HG02610 (cell line): Measurements from ENCODE around the gene TTN.
"Not testable (repeated sequence)": the region's sequence is repeated elsewhere in the genome, so short reads cannot be mapped to it uniquely, and the experiment has no call there.

Experiments
- ATAC-seq: cut with Tn5 transposase; IDR thresholded peaks from one replicate; pipeline ENCODE4 v1.9.1; 2021; ENCODE audit warnings: mild to moderate bottlenecking, moderate library complexity; ENCODE audit not compliant: unreplicated experiment

The TTN gene

DNA sequence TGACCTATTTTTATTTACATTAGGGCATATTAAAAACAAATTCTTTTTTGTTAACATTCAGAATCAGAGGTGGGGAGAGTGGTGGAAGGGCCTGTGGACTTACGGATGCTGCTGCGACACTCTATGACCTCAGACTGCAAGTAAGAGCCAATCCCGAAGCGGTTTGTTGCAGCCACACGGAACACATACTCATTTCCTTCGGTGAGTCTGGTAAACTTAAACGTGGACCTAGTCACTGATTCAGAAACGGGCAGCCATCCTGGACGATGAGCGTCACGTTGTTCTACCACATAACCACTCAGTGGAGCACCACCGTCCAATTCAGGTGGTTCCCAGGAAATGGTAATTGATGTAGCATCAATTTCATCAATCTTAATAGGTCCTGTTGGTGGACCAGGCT is 265.1 kb downstream of the TTN start:
- ATAC-seq: no peak

GRCh38 chr2:178536037-178536436 is 271.2 kb downstream of the TTN start:
- no peak for ATAC-seq

DNA sequence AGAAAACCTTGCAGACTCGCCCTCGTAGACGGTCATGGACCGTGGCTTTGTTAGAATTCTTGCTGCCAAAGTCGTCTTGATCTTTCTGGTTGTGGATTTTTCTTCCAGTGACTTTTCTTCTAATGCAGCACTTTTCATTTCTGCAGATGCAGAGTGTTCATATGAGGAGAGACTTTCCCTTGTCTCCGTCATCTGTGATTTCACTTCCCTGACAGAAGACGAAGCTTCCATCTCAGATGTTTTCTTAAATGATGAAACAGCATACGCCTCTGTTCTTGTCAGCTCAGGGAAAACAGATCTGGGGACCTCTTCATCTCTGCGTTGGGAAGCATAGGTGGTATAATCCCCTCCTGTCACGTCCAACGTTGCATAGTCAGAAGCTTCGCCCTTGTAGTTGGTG is 276.1 kb downstream of the TTN start:
- ATAC-seq: no peak

DNA sequence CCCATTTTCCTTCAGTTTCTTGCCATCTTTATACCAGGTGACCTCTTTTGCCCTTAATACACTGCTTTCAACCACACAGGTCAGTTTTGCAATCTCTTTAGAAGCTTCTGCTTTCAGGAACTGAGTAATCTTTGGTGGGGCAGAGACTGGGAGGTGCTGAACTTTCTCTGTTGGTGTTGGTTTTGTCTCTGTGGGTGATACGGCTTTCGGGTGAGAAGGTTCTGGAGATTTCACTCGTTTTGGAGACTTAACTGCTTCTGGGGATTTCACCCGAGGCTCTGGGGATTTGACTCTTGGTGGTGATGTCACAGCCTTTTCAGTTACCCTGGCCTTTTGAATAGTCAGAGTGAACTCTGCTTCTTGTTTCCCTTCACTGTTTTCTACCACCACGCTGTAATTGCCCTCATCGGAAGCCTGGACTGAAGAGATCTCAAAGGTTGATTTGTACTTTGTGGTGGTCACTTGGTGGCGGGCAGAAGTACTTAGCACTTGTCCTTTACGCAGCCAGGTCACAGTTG is 276.5 kb downstream of the TTN start:
- ATAC-seq: peak; percentile 95

- ATAC-seq: no peak
These were observed 277.1 kb downstream of the TTN start for GRCh38 chr2:178530131-178530530.

- ATAC-seq: no peak
These were observed 278.0 kb downstream of the TTN start for GRCh38 chr2:178529194-178529593.

DNA sequence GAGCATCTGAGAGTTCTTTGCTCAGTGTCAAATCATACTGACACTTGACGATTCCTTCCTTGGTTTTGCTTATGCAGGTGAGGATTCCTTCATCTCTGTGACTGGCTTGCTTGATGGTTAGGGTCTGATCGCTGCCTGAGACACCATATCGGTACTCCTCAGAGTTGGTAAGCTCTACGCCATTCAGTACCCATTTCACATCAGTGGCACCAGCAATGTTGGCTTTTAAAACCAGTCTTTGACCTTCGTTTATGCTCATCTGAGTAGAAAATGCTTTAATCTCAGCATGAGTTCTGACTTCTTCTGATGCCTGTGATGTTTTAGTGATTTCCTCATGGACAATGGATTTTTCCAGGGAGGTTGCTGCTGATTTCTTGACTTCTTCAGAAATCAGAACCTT is 278.6 kb downstream of the TTN start:
- no peak for ATAC-seq

DNA sequence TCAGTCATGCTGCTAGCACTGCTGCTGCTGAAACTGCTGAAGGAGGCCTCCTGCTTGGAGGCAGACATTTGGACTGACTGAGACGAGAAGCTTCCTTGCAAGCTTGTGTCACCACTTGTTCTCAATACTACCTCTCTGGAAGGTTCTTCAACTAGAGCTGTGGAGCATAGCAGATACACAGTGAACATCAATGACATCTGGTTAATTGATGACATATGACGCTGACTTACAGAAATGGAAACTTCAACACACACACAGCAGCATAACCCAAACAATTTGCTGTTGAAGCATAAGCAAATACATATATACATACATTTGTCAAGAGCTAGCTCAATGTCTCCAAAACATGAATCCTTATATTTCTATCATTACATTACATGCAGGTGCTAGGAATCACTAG is 279.6 kb downstream of the TTN start:
- no peak for ATAC-seq

DNA sequence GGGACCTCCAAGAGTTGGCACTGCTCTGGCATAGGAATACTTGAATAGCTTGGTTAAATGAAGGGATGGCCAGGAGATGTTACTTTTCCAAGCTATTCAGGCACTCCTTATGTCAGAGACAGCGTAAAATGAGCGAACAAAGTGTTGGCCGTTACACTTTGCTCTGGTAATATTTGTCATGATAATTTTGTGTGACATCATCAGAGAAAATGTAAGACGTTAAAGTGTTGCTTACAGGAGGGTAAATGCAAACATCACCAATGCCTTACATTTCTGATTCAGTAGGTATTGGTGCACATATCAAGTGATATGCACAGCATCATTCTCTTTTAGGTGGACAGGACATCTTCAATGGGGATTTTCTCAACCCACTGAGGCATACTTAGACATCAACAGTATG is 281.0 kb downstream of the TTN start:
- ATAC-seq: no peak

DNA sequence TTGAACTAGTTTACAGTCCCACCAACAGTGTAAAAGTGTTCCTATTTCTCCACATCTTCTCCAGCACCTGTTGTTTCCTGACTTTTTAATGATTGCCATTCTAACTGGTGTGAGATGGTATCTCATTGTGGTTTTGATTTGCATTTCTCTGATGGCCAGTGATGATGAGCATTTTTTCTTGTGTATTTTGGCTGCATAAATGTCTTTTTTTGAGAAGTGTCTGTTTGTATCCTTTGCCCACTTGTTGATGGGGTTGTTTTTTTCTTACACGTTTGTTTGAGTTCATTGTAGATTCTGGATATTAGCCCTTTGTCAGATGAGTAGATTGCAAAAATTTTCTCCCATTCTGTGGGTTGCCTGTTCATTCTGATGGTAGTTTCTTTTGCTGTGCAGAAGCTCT is 281.8 kb downstream of the TTN start:
- ATAC-seq: not testable (repeated sequence)

DNA sequence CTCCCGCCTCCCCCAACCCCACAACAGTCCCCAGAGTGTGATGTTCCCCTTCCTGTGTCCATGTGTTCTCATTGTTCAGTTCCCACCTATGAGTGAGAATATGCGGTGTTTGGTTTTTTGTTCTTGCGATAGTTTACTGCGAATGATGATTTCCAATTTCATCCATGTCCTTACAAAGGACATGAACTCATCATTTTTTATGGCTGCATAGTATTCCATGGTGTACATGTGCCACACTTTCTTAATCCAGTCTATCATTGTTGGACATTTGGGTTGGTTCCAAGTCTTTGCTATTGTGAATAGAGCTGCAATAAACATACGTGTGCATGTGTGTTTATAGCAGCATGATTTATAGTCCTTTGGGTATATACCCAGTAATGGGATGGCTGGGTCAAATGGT is 282.2 kb downstream of the TTN start:
- ATAC-seq: not testable (repeated sequence)

DNA sequence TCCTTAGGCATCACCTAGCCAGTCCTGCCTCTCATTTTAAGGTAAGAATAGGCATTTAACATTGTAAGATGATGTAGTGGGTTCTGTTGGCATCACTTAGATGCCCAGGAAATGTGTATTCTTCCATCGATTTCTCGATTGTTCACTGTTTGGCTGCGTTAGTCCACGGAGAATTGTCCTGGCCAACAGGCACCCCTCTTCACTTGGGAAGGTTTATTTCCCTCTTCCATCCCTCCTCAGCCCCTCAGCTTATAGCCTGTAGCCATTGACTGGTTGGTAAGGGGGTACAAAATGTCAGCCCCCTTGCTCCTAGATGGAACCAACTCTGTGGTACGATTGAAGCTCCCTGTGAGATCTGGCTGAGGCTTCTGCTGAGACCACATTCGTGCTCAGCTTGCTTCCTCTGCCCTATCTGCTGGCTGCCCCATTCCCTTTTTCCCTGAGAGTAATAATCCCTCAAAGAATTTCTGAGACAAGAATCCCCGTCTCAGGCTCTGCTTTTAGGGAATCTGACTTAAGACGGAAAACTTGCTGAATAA is 283.6 kb downstream of the TTN start:
- ATAC-seq: no peak

DNA sequence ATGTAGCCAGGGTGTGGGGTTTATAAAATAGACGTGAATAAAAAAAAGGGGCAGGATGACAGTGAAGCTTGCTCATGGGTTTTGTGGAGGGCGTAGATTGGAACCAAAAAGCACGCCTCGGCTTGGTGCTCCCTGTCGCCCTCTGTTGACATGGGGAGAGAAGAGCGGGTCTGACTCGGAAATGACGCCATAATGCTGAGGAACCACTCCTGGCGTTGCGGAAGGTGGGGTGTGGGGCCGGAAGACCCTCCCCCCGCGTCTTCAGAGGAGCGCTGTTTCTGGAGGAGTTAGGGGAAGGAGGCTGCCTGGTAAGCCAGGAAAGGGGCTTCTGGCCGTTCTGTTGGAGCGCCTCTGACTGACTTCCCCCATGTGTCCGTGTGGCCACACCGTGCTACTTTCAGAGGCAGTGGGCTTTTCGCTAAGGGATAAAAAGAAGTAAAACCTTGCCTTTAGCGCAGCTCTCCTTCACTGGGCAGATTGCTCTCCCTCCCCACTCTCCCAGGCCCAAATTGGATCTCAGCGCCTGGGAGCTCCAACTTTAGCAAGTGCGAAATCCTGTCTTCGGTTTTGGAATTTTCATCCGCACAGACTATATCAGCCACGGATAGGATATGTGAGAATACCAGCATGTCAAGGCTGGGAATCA is 284.1 kb downstream of the TTN start:
- ATAC-seq: peak; percentile 94

- ATAC-seq: no peak
These were observed 285.7 kb downstream of the TTN start for GRCh38 chr2:178521304-178522150.

DNA sequence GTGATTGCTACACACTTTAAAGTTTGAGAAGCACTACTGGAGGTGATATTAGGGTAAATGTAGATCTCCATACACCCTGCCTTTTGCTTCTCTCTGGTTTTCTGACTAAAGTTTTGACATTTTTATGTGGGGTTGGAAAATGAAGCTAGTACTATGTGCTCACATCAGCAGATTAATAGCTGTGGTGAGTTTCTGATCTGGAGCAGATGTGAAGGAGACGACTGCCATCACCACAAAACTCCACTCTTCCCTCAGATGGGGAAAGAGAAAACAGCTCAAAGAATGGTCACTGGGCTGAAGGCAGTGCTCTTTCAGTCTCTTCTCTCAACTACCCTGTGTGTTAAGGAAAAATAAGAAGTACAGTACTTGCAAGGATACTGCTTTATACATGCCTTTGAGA is 289.7 kb downstream of the TTN start:
- ATAC-seq: no peak

GRCh38 chr2:178514664-178515063 is 292.6 kb downstream of the TTN start:
- ATAC-seq: peak; percentile 86

DNA sequence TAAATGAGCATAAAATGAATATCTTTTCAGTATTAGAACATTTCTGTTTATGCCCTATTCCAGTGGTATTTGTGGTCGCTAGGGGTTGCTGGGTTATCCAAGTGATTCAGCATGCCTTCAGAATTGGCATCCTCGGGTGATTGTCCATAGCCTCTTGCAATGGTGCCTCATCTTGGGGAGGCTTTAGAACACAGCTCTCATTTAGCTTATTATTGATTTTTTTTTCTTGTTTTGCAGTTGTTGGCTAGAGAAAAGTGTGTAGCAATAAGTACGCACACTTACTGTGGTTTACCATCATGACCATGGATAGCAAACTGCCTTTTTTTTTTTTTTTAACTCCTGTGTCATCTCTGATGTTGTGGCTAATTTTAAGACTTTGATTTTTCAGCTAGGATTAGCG is 293.3 kb downstream of the TTN start:
- no peak for ATAC-seq

- peak; percentile 49 for ATAC-seq
These were observed 294.7 kb downstream of the TTN start for GRCh38 chr2:178512484-178512883.

- no peak for ATAC-seq
These were observed 296.8 kb downstream of the TTN start for GRCh38 chr2:178510384-178510783.

DNA sequence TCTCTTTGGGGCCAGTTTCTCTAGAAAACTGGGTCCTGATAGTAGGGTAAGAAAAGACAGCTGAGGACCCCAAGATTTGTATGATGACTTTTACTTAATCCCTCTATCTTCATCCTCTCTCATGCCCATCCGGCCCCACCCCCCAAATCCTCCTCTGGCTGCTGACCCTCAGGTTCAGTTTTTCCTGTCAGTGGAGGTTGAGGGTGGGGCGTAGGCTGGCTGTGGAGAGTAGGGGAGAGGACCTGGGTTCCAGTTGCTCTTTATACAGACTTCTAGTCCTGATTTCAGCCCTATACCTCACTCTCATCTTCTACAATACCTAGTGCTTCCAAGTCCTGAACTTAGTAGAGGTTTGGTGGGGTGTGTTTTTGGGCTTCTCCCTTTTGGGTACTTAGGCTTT is 298.6 kb downstream of the TTN start:
- no peak for ATAC-seq

DNA sequence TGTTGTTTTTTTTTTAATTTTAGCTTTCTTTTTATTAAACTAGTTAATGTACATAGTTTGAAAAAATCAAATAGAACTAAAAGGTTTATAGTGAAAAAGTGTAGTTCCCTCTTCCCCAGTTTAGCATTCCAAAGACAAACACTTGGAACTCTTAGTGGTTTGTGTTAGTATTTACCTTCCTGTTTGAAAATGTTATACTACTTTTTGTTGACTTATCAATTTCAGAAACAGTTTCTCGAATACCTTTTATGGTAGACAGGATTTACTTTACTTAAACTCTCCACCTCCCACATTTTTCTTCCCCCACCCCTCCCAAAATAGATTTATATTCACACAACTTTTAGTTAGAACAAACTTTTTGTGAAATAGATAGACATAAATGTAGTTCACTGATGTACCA is 300.3 kb downstream of the TTN start:
- no peak for ATAC-seq

- ATAC-seq: no peak
These were observed 300.7 kb downstream of the TTN start for GRCh38 chr2:178506524-178506923.
